HEK293 (cell line): Measurements from ENCODE around the gene ERN2.

Source experiments
- CTCF ChIA-PET: fragments of 350-600 bp; formaldehyde crosslinking; extraction: SDS; loops from one replicate; lab custom pipeline; 2021; ENCODE audit warnings: antibody characterized with exemption; lab: Yijun Ruan, JAX
- POLR2A ChIA-PET: fragments of 300-600 bp; formaldehyde crosslinking; extraction: SDS; loops from one replicate; lab custom pipeline; 2020; ENCODE audit warnings: antibody characterized with exemption, inconsistent platforms; lab: Yijun Ruan, JAX
- H3K27ac ChIP-seq: fragments of 200-500 bp; sonication (Bioruptor generic); 2 replicates; pipeline ENCODE4 v1.5.1; 2014; ENCODE audit warnings: low read depth, low read length, control low read depth, inconsistent platforms; ENCODE audit errors: extremely low read depth
- H3K36me3 ChIP-seq, 2 experiments: fragments of 200-500 bp in 1 of 2; sonication (Bioruptor generic) in 1 of 2; 1 replicate in 1 of 2; 2 replicates in 1 of 2; pipeline ENCODE4 v1.5.1; 2014 to 2017; ENCODE audit warnings: inconsistent platforms in 2 of 2, low read length in 2 of 2; ENCODE audit not compliant: control insufficient read depth in 2 of 2, insufficient read depth in 1 of 2
- H3K4me1 ChIP-seq: fragments of 200-500 bp; sonication (Bioruptor generic); 2 replicates; pipeline ENCODE4 v1.5.1; 2014; ENCODE audit warnings: mild to moderate bottlenecking, low read length, inconsistent platforms; ENCODE audit not compliant: control insufficient read depth, insufficient read depth
- H3K4me3 ChIP-seq: 2 replicates; pipeline ENCODE4 v1.5.1; 2011; ENCODE audit warnings: low read depth, mild to moderate bottlenecking, control low read depth, low read length, moderate library complexity
- H3K9me3 ChIP-seq: fragments of 200-500 bp; sonication (Bioruptor generic); 2 replicates; pipeline ENCODE4 v1.5.1; 2014; ENCODE audit warnings: low read depth, low read length, inconsistent platforms; ENCODE audit not compliant: control insufficient read depth, insufficient read depth
- GLIS1 ChIP-seq: fragments of 450-650 bp; formaldehyde crosslinking; IDR thresholded peaks from 2 replicates; pipeline ENCODE4 v1.5.1; 2016; ENCODE audit warnings: missing biosample characterization, missing genetic modification characterization
- KLF1 ChIP-seq: fragments of 450-650 bp; formaldehyde crosslinking; IDR thresholded peaks from 2 replicates; pipeline ENCODE4 v1.5.1; 2016; ENCODE audit warnings: missing biosample characterization, missing genetic modification characterization
- SCRT1 ChIP-seq: fragments of 450-650 bp; formaldehyde crosslinking; IDR thresholded peaks from 2 replicates; pipeline ENCODE4 v1.5.1; 2016; ENCODE audit warnings: missing biosample characterization, missing genetic modification characterization, borderline replicate concordance
- SCRT2 ChIP-seq: fragments of 450-650 bp; formaldehyde crosslinking; IDR thresholded peaks from 2 replicates; pipeline ENCODE4 v1.5.1; 2016; ENCODE audit warnings: missing biosample characterization, missing genetic modification characterization
- ZIC2 ChIP-seq: fragments of 450-650 bp; formaldehyde crosslinking; IDR thresholded peaks from 2 replicates; pipeline ENCODE4 v1.5.1; 2016; ENCODE audit warnings: missing biosample characterization, missing genetic modification characterization
- ZNF121 ChIP-seq: fragments of 450-650 bp; formaldehyde crosslinking; IDR thresholded peaks from 2 replicates; pipeline ENCODE4 v1.5.1; 2016; ENCODE audit warnings: missing biosample characterization, missing genetic modification characterization
- ZNF416 ChIP-seq: fragments of 450-650 bp; formaldehyde crosslinking; IDR thresholded peaks from 2 replicates; pipeline ENCODE4 v1.5.1; 2016; ENCODE audit warnings: missing biosample characterization, missing genetic modification characterization
- ZNF426 ChIP-seq: fragments of 450-650 bp; formaldehyde crosslinking; IDR thresholded peaks from 2 replicates; pipeline ENCODE4 v1.5.1; 2017; ENCODE audit warnings: missing biosample characterization, missing genetic modification characterization, mild to moderate bottlenecking, inconsistent platforms, moderate library complexity
- ZNF473 ChIP-seq: fragments of 450-650 bp; formaldehyde crosslinking; IDR thresholded peaks from 2 replicates; pipeline ENCODE4 v1.5.1; 2017; ENCODE audit warnings: missing biosample characterization, missing genetic modification characterization
- ZSCAN16 ChIP-seq: fragments of 450-650 bp; formaldehyde crosslinking; IDR thresholded peaks from 2 replicates; pipeline ENCODE4 v1.5.1; 2016; ENCODE audit warnings: missing biosample characterization, missing genetic modification characterization
- ZSCAN30 ChIP-seq: fragments of 450-650 bp; IDR thresholded peaks from 2 replicates; pipeline ENCODE4 v1.5.1; 2018; ENCODE audit warnings: missing biosample characterization, mild to moderate bottlenecking, missing genetic modification characterization, moderate library complexity
- TF ChIP-seq, protein P1 (sequence below): fragments of 450-650 bp; formaldehyde crosslinking; IDR thresholded peaks from 2 replicates; pipeline ENCODE4 v1.5.1; 2017; ENCODE audit warnings: missing biosample characterization, missing genetic modification characterization
- TF ChIP-seq, protein P2 (sequence below): fragments of 450-650 bp; formaldehyde crosslinking; IDR thresholded peaks from 2 replicates; pipeline ENCODE4 v1.5.1; 2016; ENCODE audit warnings: missing biosample characterization, missing genetic modification characterization
- TF ChIP-seq, protein P3 (sequence below): fragments of 450-650 bp; formaldehyde crosslinking; IDR thresholded peaks from 2 replicates; pipeline ENCODE4 v1.5.1; 2016; ENCODE audit warnings: missing biosample characterization, missing genetic modification characterization
- TF ChIP-seq, protein P4 (sequence below): fragments of 450-650 bp; formaldehyde crosslinking; IDR thresholded peaks from 2 replicates; pipeline ENCODE4 v1.5.1; 2016; ENCODE audit warnings: missing biosample characterization, missing genetic modification characterization
- TF ChIP-seq, protein P5 (sequence below): fragments of 450-650 bp; formaldehyde crosslinking; IDR thresholded peaks from 2 replicates; pipeline ENCODE4 v1.5.1; 2016; ENCODE audit warnings: missing biosample characterization, missing genetic modification characterization, low read depth

The ERN2 gene

DNA sequence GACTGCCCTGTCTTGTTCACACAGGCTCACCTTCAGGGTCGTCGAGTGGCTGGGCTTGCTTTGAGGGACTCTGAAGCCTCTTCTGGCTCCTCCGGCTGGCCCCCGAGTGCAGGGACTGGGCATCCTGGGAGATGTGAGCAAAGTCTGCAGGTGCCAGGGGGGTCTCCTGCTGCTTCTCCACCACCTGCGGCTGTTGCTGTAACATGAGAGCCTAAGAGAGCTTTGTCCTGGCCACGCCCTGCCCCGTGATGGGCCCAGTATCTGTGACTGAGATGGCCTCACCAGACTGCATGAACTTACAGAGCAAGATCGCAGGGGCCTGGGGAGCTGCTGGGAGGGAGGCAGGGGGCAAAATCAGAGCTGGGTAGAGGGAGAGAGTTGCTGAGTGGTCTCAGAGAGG is 12.5 kb downstream of the ERN2 start:
- Histone ChIP-seq H3K4me1 (peaks cover 2% of the 10 kb centered on the region; the same call in 1 of the 2 replicates), H3K4me3 (no peak overlapping the region), H3K27ac (no peak overlapping the region), H3K36me3 (no peaks in the 10 kb centered on the region), H3K9me3 (no peaks in the 10 kb centered on the region)
- no peak for TF ChIP-seq ZNF416 (tag by site-specific recombination)
- peak; percentile 89 for TF ChIP-seq ZIC2 (tag by site-specific recombination)
- TF ChIP-seq, protein P1, sequence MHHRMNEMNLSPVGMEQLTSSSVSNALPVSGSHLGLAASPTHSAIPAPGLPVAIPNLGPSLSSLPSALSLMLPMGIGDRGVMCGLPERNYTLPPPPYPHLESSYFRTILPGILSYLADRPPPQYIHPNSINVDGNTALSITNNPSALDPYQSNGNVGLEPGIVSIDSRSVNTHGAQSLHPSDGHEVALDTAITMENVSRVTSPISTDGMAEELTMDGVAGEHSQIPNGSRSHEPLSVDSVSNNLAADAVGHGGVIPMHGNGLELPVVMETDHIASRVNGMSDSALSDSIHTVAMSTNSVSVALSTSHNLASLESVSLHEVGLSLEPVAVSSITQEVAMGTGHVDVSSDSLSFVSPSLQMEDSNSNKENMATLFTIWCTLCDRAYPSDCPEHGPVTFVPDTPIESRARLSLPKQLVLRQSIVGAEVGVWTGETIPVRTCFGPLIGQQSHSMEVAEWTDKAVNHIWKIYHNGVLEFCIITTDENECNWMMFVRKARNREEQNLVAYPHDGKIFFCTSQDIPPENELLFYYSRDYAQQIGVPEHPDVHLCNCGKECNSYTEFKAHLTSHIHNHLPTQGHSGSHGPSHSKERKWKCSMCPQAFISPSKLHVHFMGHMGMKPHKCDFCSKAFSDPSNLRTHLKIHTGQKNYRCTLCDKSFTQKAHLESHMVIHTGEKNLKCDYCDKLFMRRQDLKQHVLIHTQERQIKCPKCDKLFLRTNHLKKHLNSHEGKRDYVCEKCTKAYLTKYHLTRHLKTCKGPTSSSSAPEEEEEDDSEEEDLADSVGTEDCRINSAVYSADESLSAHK (tag by site-specific recombination), result no peak
- TF ChIP-seq, protein P2, sequence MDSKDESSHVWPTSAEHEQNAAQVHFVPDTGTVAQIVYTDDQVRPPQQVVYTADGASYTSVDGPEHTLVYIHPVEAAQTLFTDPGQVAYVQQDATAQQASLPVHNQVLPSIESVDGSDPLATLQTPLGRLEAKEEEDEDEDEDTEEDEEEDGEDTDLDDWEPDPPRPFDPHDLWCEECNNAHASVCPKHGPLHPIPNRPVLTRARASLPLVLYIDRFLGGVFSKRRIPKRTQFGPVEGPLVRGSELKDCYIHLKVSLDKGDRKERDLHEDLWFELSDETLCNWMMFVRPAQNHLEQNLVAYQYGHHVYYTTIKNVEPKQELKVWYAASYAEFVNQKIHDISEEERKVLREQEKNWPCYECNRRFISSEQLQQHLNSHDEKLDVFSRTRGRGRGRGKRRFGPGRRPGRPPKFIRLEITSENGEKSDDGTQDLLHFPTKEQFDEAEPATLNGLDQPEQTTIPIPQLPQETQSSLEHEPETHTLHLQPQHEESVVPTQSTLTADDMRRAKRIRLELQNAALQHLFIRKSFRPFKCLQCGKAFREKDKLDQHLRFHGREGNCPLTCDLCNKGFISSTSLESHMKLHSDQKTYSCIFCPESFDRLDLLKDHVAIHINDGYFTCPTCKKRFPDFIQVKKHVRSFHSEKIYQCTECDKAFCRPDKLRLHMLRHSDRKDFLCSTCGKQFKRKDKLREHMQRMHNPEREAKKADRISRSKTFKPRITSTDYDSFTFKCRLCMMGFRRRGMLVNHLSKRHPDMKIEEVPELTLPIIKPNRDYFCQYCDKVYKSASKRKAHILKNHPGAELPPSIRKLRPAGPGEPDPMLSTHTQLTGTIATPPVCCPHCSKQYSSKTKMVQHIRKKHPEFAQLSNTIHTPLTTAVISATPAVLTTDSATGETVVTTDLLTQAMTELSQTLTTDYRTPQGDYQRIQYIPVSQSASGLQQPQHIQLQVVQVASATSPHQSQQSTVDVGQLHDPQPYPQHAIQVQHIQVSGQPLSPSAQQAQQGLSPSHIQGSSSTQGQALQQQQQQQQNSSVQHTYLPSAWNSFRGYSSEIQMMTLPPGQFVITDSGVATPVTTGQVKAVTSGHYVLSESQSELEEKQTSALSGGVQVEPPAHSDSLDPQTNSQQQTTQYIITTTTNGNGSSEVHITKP, result no peak
- no peak for TF ChIP-seq ZSCAN30 (tag by site-specific recombination)
- TF ChIP-seq, protein P3, sequence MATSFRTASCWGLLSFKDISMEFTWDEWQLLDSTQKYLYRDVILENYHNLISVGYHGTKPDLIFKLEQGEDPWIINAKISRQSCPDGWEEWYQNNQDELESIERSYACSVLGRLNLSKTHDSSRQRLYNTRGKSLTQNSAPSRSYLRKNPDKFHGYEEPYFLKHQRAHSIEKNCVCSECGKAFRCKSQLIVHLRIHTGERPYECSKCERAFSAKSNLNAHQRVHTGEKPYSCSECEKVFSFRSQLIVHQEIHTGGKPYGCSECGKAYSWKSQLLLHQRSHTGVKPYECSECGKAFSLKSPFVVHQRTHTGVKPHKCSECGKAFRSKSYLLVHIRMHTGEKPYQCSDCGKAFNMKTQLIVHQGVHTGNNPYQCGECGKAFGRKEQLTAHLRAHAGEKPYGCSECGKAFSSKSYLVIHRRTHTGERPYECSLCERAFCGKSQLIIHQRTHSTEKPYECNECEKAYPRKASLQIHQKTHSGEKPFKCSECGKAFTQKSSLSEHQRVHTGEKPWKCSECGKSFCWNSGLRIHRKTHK (tag by site-specific recombination), result no peak
- TF ChIP-seq KLF1, result peak; percentile 49; the same call in 1 of the 2 replicates
- TF ChIP-seq GLIS1, result peak; percentile 85
- peak; percentile 45; the same call in 1 of the 2 replicates for TF ChIP-seq SCRT1 (tag by site-specific recombination)
- TF ChIP-seq, protein P4, sequence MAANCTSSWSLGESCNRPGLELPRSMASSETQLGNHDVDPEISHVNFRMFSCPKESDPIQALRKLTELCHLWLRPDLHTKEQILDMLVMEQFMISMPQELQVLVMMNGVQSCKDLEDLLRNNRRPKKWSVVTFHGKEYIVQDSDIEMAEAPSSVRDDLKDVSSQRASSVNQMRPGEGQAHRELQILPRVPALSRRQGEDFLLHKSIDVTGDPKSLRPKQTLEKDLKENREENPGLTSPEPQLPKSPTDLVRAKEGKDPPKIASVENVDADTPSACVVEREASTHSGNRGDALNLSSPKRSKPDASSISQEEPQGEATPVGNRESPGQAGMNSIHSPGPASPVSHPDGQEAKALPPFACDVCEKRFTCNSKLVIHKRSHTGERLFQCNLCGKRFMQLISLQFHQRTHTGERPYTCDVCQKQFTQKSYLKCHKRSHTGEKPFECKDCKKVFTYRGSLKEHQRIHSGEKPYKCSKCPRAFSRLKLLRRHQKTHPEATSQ (tag by site-specific recombination), result no peak
- peak; percentile 59 for TF ChIP-seq SCRT2 (tag by site-specific recombination)
- TF ChIP-seq ZSCAN16 (tag by site-specific recombination), result no peak
- TF ChIP-seq, protein P5, sequence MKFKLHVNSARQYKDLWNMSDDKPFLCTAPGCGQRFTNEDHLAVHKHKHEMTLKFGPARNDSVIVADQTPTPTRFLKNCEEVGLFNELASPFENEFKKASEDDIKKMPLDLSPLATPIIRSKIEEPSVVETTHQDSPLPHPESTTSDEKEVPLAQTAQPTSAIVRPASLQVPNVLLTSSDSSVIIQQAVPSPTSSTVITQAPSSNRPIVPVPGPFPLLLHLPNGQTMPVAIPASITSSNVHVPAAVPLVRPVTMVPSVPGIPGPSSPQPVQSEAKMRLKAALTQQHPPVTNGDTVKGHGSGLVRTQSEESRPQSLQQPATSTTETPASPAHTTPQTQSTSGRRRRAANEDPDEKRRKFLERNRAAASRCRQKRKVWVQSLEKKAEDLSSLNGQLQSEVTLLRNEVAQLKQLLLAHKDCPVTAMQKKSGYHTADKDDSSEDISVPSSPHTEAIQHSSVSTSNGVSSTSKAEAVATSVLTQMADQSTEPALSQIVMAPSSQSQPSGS (tag by site-specific recombination), result no peak
- POLR2A ChIA-PET, result interaction anchor here (0.9 to 2.1 kb wide), 3 partner anchors 9 to 22 kb away, joined by 3 to 7 read pairs (median 6); partner anchors contain the start of gene PLK1
- CTCF ChIA-PET, result interaction anchor here (1.1 kb wide), 1 partner anchor 265 kb away, joined by 3 read pairs; no protein-coding TSS in a partner anchor

DNA sequence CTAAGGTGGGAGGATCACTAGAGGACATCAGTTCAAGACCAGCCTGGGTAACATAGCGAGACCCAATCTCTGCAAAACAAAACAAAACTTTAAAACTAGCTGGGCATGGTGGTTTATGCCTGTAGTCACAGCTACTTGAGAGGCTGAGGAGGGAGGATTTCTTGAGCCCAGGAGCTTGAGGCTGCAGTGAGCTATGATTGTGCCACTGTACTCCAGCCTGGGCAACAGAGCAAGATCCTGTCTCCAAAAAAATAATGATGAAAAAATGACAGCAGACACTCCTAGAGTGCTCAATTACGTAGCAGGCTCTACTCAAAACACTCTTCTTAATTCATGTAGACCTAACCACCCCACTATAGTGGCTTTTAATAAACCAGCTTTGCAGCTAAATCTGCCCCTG is 12.9 kb downstream of the ERN2 start:
- TF ChIP-seq ZNF426 (tag by site-specific recombination) (no peak), ZNF473 (tag by site-specific recombination) (no peak), ZNF121 (tag by site-specific recombination) (peak; percentile 71; the same call in 1 of the 2 replicates)
- Histone ChIP-seq H3K27ac (no peak overlapping the region), H3K9me3 (no peaks in the 10 kb centered on the region), H3K4me3 (no peak overlapping the region), H3K4me1 (peaks cover 2% of the 10 kb centered on the region; the same call in 1 of the 2 replicates), H3K36me3 (no peaks in the 10 kb centered on the region)
- ChIA-PET POLR2A (interaction anchor here (0.9 to 2.1 kb wide), 2 partner anchors 9 to 22 kb away, joined by 3 to 7 read pairs; partner anchors contain the start of gene PLK1), CTCF (interaction anchor here (0.7 to 1.1 kb wide), 2 partner anchors 14 to 264 kb away, joined by 3 read pairs; no protein-coding TSS in a partner anchor)
